ENCODE data around the gene USP24.

USP24 gene

GRCh38 chr1:55062801-55063576 is 152.2 kb downstream of the USP24 start:
- no peak for DNase-seq (ENCODE audit: extremely low read depth, low read depth)
- TF ChIP-seq CTCF (IDR thresholded peaks at IDR 0.05; ENCODE audit: low read depth, low read length): no peak

- DNase-seq (ENCODE audit: extremely low read depth, low read depth): no peak
- TF ChIP-seq CTCF (IDR thresholded peaks at IDR 0.05; ENCODE audit: low read depth, low read length): no peak
These were observed 153.3 kb downstream of the USP24 start for GRCh38 chr1:55061706-55062321.

- no peak for TF ChIP-seq CTCF (IDR thresholded peaks at IDR 0.05; ENCODE audit: low read depth, low read length)
- no peak for DNase-seq (ENCODE audit: extremely low read depth, low read depth)
These were observed 154.0 kb downstream of the USP24 start for GRCh38 chr1:55061000-55061705.

- TF ChIP-seq CTCF (IDR thresholded peaks at IDR 0.05; ENCODE audit: low read depth, low read length): no peak
- no peak for DNase-seq (ENCODE audit: extremely low read depth, low read depth)
These were observed 154.8 kb downstream of the USP24 start for GRCh38 chr1:55060133-55060999.

DNA sequence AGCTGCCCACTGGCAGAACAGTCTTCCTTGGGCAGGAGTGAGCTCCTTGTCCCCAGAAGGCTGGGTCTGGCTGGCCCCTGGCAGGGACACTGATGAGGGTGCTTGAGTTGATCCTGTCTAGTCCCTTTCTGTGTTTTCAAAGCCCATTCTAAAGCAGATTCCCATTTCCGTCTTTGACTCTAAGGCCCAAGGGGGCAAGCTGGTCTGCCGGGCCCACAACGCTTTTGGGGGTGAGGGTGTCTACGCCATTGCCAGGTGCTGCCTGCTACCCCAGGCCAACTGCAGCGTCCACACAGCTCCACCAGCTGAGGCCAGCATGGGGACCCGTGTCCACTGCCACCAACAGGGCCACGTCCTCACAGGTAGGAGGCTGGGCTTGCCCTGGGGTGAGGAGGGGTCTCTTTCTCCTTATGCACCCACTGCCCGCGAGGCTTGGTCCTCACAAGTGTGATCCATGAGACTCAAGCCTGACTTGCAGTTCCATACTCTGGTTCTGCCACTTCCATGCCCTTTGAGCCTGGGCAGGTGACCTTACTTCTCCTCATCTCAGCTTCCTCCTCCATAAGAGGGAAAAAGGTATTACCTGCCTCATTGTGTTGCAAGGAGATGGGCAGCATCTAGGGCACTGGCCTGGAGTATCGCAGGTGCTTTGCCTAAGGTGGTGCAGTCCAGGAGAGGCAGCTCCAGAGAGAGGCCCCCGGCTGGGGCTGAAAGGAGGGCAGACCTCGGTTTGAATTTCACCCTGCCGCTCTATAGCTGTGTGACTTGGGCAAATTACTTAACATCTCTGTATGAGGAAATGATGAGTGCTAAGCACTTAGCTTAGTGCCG is 155.6 kb downstream of the USP24 start:
- TF ChIP-seq CTCF (IDR thresholded peaks at IDR 0.05; ENCODE audit: low read depth, low read length): no peak
- DNase-seq (ENCODE audit: extremely low read depth, low read depth): no peak

GRCh38 chr1:55057956-55058298 is 157.2 kb downstream of the USP24 start:
- TF ChIP-seq CTCF (IDR thresholded peaks at IDR 0.05; ENCODE audit: low read depth, low read length): no peak
- no peak for DNase-seq (ENCODE audit: extremely low read depth, low read depth)
